NB4 (cell line): Measurements from ENCODE around the gene PRR7.

Source experiments
- POLR2A ChIP-seq: IDR thresholded peaks from 2 replicates; pipeline ENCODE4 v1.6.1; 2011; ENCODE audit warnings: mild to moderate bottlenecking; ENCODE audit not compliant: insufficient read length; ENCODE audit errors: extremely low read depth
- TF ChIP-seq, protein P1 (sequence below): IDR thresholded peaks from one replicate; pipeline ENCODE4 v1.5.1; 2012; ENCODE audit warnings: low read depth, low read length

DNA sequence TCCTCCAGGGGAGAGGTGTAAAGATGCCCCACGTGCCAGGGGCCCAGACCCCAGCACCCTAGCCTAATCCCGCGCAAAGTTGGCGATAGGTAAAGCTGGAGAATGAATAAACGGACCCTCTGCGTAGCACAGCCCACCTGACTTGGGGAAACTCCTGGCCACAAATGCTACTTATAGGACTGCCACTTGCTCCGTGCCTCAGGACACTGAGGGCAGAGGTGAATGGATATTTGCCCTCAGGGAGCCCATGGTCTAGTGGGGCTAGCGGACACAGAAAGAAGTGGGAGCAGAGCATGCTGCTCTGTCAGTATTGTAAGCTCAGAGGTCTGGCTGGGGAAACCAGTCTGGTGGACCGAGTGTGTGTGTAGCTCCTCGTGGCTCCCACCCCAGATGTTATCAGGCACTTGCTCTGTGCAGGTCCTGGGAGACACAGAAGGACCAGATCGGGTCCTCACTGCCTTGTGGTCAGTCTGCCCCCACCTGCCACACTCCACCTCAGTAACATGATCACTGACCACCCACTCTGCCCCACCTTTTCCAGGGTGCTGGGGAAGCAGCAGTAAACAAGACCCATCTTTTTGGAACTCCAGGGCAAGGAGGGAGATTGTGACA lies 19.3 kb upstream of the PRR7 start:
- no peak for TF ChIP-seq POLR2A
- TF ChIP-seq, protein P1, sequence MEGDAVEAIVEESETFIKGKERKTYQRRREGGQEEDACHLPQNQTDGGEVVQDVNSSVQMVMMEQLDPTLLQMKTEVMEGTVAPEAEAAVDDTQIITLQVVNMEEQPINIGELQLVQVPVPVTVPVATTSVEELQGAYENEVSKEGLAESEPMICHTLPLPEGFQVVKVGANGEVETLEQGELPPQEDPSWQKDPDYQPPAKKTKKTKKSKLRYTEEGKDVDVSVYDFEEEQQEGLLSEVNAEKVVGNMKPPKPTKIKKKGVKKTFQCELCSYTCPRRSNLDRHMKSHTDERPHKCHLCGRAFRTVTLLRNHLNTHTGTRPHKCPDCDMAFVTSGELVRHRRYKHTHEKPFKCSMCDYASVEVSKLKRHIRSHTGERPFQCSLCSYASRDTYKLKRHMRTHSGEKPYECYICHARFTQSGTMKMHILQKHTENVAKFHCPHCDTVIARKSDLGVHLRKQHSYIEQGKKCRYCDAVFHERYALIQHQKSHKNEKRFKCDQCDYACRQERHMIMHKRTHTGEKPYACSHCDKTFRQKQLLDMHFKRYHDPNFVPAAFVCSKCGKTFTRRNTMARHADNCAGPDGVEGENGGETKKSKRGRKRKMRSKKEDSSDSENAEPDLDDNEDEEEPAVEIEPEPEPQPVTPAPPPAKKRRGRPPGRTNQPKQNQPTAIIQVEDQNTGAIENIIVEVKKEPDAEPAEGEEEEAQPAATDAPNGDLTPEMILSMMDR = no peak
